T-cell (primary cell): ENCODE measurements around the gene ROPN1. TPM values are rescaled to one million over a fixed set of nuclear protein-coding genes. Genes with fewer than 3 reads are reported as not detected.
"Not testable (repeated sequence)": the region's sequence is repeated elsewhere in the genome, so short reads cannot be mapped to it uniquely, and the experiment has no call there.

Source experiments
- ATAC-seq, 4 experiments: fragments of 200-7000 bp in 3 of 4; fragments of 150-1000 bp in 1 of 4; cut with Tn5 transposase; replicated peaks in 1 of 4; 1 replicate in 3 of 4; 2 replicates in 1 of 4; pipeline ENCODE4 v1.10.0; 2021; ENCODE audit warnings: moderate library complexity in 3 of 4, mild to moderate bottlenecking in 2 of 4, moderate number of reproducible peaks in 1 of 4
- CTCF ChIA-PET, 2 donors: fragments of 300-600 bp; sonication (Branson Sonifier 250); formaldehyde crosslinking; loops; one replicate each; lab custom pipeline; 2022; ENCODE audit warnings: antibody characterized with exemption in 2 of 2; lab: Charles Lee
- POLR2A ChIA-PET, 2 donors: fragments of 300-600 bp; sonication (Branson Sonifier 250); formaldehyde crosslinking; loops; one replicate each; lab custom pipeline; 2022; ENCODE audit warnings: antibody characterized with exemption in 2 of 2; lab: Charles Lee
- DNase-seq, 35 experiments: peaks; one replicate each; pipeline versions ENCODE4 v3.0.0 to v3.0.0-alpha.2; 2013 to 2023
- H3K27ac ChIP-seq: one replicate; pipeline ENCODE4 v1.5.1; 2013; ENCODE audit warnings: low read length
- H3K27me3 ChIP-seq, 2 experiments: replicated peaks in 1 of 2; 1 replicate in 1 of 2; 2 replicates in 1 of 2; pipeline versions ENCODE4 v1.6.1 to v1.7.0; 2013; ENCODE audit warnings: low read length in 1 of 2, mixed read lengths in 1 of 2; ENCODE audit not compliant: control insufficient read depth in 2 of 2, insufficient read depth in 2 of 2; ENCODE audit errors: extremely low read depth in 1 of 2
- H3K36me3 ChIP-seq, 2 donors: 1 replicate in 1 of 2; 2 replicates in 1 of 2; pipeline versions ENCODE4 v1.6.1 to v1.7.0; 2013; ENCODE audit warnings: low read length in 1 of 2; ENCODE audit not compliant: control insufficient read depth in 2 of 2, insufficient read depth in 1 of 2; ENCODE audit errors: extremely low read depth in 1 of 2
- H3K4me1 ChIP-seq, 2 experiments: 1 replicate in 1 of 2; 2 replicates in 1 of 2; pipeline versions ENCODE4 v1.6.1 to v1.7.0; 2013; ENCODE audit warnings: low read length in 2 of 2, mixed read lengths in 1 of 2; ENCODE audit not compliant: insufficient read depth in 2 of 2, control insufficient read depth in 1 of 2; ENCODE audit errors: extremely low read depth in 1 of 2
- H3K4me3 ChIP-seq, 2 donors: 1 replicate in 1 of 2; 2 replicates in 1 of 2; pipeline versions ENCODE4 v1.5.1 to v1.7.0; 2013; ENCODE audit warnings: mild to moderate bottlenecking in 2 of 2, low read length in 1 of 2, moderate library complexity in 1 of 2; ENCODE audit not compliant: control insufficient read depth in 1 of 2; ENCODE audit errors: extremely low read depth in 1 of 2
- H3K9me3 ChIP-seq: 2 replicates; pipeline ENCODE4 v1.7.0; 2013
- H3K27ac Mint-ChIP-seq, 2 donors: one replicate each; pipeline ENCODE4 v1.8.0; 2020 to 2021; ENCODE audit warnings: mild to moderate bottlenecking in 2 of 2, mixed read lengths in 2 of 2
- H3K27me3 Mint-ChIP-seq, 2 donors: one replicate each; pipeline ENCODE4 v1.8.0; 2021 to 2022; ENCODE audit warnings: mixed read lengths in 2 of 2
- H3K36me3 Mint-ChIP-seq: one replicate; pipeline ENCODE4 v1.8.0; 2021; ENCODE audit warnings: mixed read lengths
- H3K4me1 Mint-ChIP-seq, 3 donors: one replicate each; pipeline ENCODE4 v1.8.0; 2020 to 2022; ENCODE audit warnings: mixed read lengths in 3 of 3, mild to moderate bottlenecking in 1 of 3
- H3K4me3 Mint-ChIP-seq, 3 donors: one replicate each; pipeline ENCODE4 v1.8.0; 2020 to 2022; ENCODE audit warnings: mild to moderate bottlenecking in 3 of 3, mixed read lengths in 3 of 3, moderate library complexity in 3 of 3
- H3K9me3 Mint-ChIP-seq, 3 donors: one replicate each; pipeline ENCODE4 v1.8.0; 2020 to 2022; ENCODE audit warnings: mixed read lengths in 3 of 3
- WGBS: methylation state at CpG from one replicate; pipeline ENCODE4 v1.1.5; 2013; ENCODE audit warnings: missing lambda C conversion rate; ENCODE audit not compliant: insufficient coverage; 5-methylcytosine and 5-hydroxymethylcytosine counted together
- total RNA-seq, 35 experiments: library from RNA in 6 of 35; stranded (reverse) in 6 of 35; fragments of 120-200 nt in 1 of 35; gene quantifications; one replicate each; pipeline versions ENCODE4 v1.2.1 to v1.2.4 and lab custom pipeline; 2013 to 2026

ROPN1 gene
- total RNA-seq, 5 donors from 2014 or later (not counting 1 experiment from before 2014, with no cell fraction given) = not detected

DNA sequence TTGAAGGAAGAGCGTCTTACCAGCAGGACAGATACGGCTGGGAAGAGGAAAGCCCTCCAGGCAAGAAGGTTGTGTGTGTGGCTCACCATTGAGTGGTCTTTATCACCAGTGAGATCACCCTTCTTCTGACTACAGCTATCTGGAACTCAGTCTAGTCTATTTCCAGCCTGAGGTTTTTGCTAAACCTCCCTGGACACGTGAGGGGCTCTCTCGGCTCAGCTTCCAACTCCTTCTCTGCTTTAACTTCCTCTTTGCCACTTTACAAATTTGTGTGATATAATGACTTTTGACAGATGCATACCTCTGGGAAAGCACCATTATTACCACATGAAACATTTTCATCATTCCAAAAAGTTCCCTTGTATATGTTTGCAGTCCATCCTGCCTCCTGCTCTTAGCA is 15.3 kb upstream of the ROPN1 start:
- no peaks in the 10 kb centered on the region for H3K9me3 Mint-ChIP-seq
- H3K36me3 ChIP-seq = no peaks in the 10 kb centered on the region
- peaks cover 55 to 63% of the 10 kb centered on the region in 2 donors for H3K27me3 Mint-ChIP-seq
- CTCF ChIA-PET = no interaction called here
- no peaks in the 10 kb centered on the region for H3K4me1 Mint-ChIP-seq
- no peak overlapping the region for H3K27ac Mint-ChIP-seq
- no peak overlapping the region for H3K4me3 ChIP-seq
- no CpG with 5 or more reads among the region's 4 CpGs for WGBS
- H3K27me3 ChIP-seq = peaks cover 0 to 5% of the 10 kb centered on the region in 2 experiments
- H3K4me3 Mint-ChIP-seq = no peak overlapping the region
- H3K36me3 Mint-ChIP-seq = no peaks in the 10 kb centered on the region
- no peak overlapping the region for H3K27ac ChIP-seq
- no peak for ATAC-seq
- no peaks in the 10 kb centered on the region for H3K9me3 ChIP-seq
- no peak for DNase-seq
- H3K4me1 ChIP-seq = no peaks in the 10 kb centered on the region
- POLR2A ChIA-PET = no interaction called here

DNA sequence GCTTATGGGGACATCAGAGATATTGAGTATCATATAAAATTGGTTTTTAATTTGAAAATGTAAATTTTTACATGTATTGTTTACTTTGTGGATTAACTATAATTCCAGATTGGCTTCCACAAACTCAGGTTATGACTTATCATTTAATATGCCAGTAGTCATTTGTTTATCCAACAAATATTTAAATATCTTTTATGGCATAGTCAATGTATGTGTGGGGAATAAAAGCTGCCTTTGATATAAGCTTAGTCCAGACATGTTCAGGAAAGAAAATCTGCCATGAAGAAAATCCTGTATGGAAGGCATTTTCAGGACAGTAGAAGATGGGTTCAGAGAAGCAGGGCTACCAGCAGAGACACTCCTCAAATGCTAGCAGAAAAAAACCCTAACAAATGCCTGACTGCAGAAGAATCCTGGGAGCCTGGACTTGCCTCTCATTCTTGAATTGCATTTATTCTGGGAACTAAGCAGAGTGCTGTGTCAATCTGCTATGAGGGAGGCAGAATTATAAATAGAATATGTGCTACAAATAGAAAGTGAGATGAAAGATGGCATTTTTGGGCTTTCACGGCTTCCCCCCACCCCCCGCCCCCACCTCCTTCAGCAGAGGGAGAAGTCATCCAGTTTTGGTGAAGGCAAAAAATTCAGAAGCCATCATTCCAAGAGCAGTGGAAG is 10.6 kb upstream of the ROPN1 start:
- H3K27ac Mint-ChIP-seq, H3K27ac ChIP-seq, POLR2A ChIA-PET, H3K27me3 ChIP-seq, H3K9me3 ChIP-seq, H3K9me3 Mint-ChIP-seq, H3K4me3 Mint-ChIP-seq, DNase-seq, H3K4me1 Mint-ChIP-seq, H3K4me1 ChIP-seq, H3K4me3 ChIP-seq, H3K36me3 Mint-ChIP-seq, ATAC-seq, H3K36me3 ChIP-seq, CTCF ChIA-PET: not testable (repeated sequence)
- WGBS = no CpG with 5 or more reads among the region's 2 CpGs
- peaks cover 63 to 67% of the 10 kb centered on the region in 2 donors for H3K27me3 Mint-ChIP-seq

DNA sequence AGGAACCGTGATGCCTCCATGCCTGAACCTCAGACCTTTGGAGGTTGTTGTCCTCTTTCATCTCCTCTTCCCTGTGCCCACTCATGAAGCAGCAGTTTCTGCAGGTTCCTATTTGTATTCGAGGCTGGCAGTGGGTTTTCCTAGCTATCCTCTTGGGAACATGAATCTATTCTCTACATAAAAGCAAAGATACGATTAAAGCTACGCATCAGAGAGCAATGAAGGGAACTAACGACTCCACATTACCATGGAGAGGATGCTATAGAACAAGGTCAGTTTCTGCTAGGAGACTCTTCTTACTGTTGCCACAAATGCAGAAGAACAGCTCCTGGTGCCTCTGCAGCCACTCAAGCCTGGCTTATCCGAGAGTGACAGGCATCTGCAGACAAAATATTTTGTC is 9.4 kb upstream of the ROPN1 start:
- ATAC-seq, H3K9me3 Mint-ChIP-seq, H3K27ac ChIP-seq, H3K4me1 ChIP-seq, H3K4me1 Mint-ChIP-seq, DNase-seq, H3K36me3 Mint-ChIP-seq, H3K36me3 ChIP-seq, H3K27me3 ChIP-seq, POLR2A ChIA-PET, H3K27ac Mint-ChIP-seq, H3K4me3 ChIP-seq, H3K9me3 ChIP-seq, H3K4me3 Mint-ChIP-seq, CTCF ChIA-PET: not testable (repeated sequence)
- H3K27me3 Mint-ChIP-seq = peaks cover 56 to 61% of the 10 kb centered on the region in 2 donors
- WGBS = 83% methylated on average over 3 of the region's 6 CpGs

DNA sequence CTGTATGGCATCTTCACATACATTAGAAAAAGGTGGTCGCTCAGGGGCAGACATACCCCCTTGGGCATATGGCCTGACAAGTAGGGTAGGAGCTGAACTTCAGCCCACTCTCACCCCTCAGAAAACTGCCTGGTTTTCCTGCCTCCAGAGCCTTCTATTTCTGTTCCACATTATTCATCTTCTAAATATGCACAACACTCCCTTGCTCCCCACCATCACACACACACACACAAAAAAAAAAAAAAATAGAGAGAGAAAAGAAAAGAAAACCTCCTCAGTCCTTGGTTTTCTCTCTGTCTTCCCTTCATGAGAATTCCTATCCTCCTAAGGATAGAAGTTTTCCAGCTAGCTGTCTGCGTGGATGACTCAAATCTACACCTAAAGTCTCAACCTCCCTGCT is 5.6 kb upstream of the ROPN1 start:
- H3K27ac ChIP-seq = no peak overlapping the region
- no peak overlapping the region for H3K4me3 ChIP-seq
- POLR2A ChIA-PET = no interaction called here
- ATAC-seq (no peak), DNase-seq (no peak)
- peaks cover 30 to 31% of the 10 kb centered on the region in 2 donors for H3K27me3 Mint-ChIP-seq
- H3K4me1 Mint-ChIP-seq = no peaks in the 10 kb centered on the region
- no peaks in the 10 kb centered on the region for H3K4me1 ChIP-seq
- H3K4me3 Mint-ChIP-seq = no peak overlapping the region
- CTCF ChIA-PET = no interaction called here
- H3K9me3 ChIP-seq = no peaks in the 10 kb centered on the region
- no peaks in the 10 kb centered on the region for H3K36me3 Mint-ChIP-seq
- H3K27ac Mint-ChIP-seq = no peak overlapping the region
- peaks cover 0 to 7% (median 0%) of the 10 kb centered on the region in 3 donors for H3K9me3 Mint-ChIP-seq
- peaks cover 0 to 5% of the 10 kb centered on the region in 2 experiments for H3K27me3 ChIP-seq
- WGBS = 88% methylated on average over 1 of the region's 2 CpGs
- H3K36me3 ChIP-seq = no peaks in the 10 kb centered on the region

DNA sequence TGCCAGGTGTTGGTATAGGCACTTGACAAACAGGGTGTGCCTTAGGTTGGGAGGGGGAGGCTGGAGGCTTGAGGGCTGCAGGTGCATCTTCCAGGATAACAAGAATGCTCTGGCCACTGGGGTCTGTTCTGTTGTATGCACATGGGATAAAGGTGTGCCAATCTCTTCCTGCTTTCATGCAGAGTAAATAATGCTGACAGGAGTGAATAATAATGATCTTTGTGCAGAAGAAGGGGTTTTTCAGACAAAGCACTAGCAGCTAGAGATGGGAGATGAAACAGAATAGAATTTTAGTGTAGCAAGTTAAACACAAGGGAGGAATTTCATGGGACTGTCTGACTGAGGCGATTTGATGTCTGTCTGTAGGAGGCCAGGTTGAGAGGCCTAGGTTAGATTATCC is 1.9 kb upstream of the ROPN1 start:
- no peak overlapping the region for H3K27ac ChIP-seq
- DNase-seq (no peak), ATAC-seq (no peak)
- H3K4me3 ChIP-seq = no peak overlapping the region
- H3K4me1 ChIP-seq = no peaks in the 10 kb centered on the region
- ChIA-PET CTCF (no interaction called here), POLR2A (no interaction called here)
- peaks cover 37% of the 10 kb centered on the region in 2 donors for H3K27me3 Mint-ChIP-seq
- no peaks in the 10 kb centered on the region for H3K9me3 ChIP-seq
- H3K27me3 ChIP-seq = peaks cover 0 to 10% of the 10 kb centered on the region in 2 experiments
- no CpG with 5 or more reads among the region's 1 CpG for WGBS
- H3K4me3 Mint-ChIP-seq = no peak overlapping the region
- no peaks in the 10 kb centered on the region for H3K36me3 ChIP-seq
- no peaks in the 10 kb centered on the region for H3K36me3 Mint-ChIP-seq
- peaks cover 0 to 4% (median 0%) of the 10 kb centered on the region in 3 donors for H3K9me3 Mint-ChIP-seq
- H3K27ac Mint-ChIP-seq = no peak overlapping the region
- H3K4me1 Mint-ChIP-seq = peaks cover 0 to 2% (median 0%) of the 10 kb centered on the region in 3 donors

DNA sequence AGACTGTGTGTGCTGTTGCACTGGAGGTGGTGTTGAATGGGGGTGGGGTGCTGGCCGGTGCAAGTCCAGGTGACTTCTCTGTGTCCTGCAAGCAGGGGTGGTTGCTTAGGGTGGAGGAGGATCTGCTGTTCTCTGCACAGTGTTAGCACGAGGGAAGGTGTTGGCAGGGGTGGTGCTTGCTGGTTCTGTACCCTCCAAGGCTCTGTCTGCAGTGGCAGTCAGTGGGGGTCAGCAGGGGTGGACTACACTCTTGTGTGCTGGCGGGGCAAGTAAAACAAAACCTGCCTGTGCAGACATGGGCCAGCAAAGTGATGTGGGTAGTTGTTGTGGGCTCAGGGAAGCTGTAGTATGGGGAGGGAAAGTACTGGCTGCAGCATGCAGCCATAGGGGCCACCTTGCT is 5.5 kb downstream of the ROPN1 start:
- ChIA-PET CTCF (no interaction called here), POLR2A (no interaction called here)
- Mint-ChIP-seq H3K4me3 (no peak overlapping the region), H3K27me3 (peaks cover 58 to 61% of the 10 kb centered on the region in 2 donors), H3K36me3 (no peaks in the 10 kb centered on the region), H3K27ac (no peak overlapping the region), H3K9me3 (no peaks in the 10 kb centered on the region), H3K4me1 (no peaks in the 10 kb centered on the region)
- no peaks in the 10 kb centered on the region for H3K36me3 ChIP-seq
- peaks cover 3 to 16% of the 10 kb centered on the region in 2 experiments for H3K27me3 ChIP-seq
- DNase-seq (no peak), ATAC-seq (no peak)
- WGBS = 66% methylated on average over 3 of the region's 3 CpGs
- H3K9me3 ChIP-seq = no peaks in the 10 kb centered on the region
- H3K4me3 ChIP-seq = no peak overlapping the region
- H3K27ac ChIP-seq = no peak overlapping the region
- H3K4me1 ChIP-seq = no peaks in the 10 kb centered on the region
